Activated naive CD8-positive, alpha-beta T cell treated with anti-CD3 and anti-CD28 coated beads, Interleukin-2, amount 10 ng/mL, durations not matched to agents 7 days and 5 days (primary cell): Measurements from ENCODE around the gene ASIC4. TPM values are rescaled to one million over a fixed set of nuclear protein-coding genes. Genes with fewer than 3 reads are reported as not detected.
A peak's percentile ranks its signal among the peaks of the same experiment; 100 is the strongest.

Experiments
- ATAC-seq: fragments of 150-1000 bp; cut with Tn5 transposase; one replicate; pipeline ENCODE4 v1.10.0; 2021; ENCODE audit warnings: low read depth, moderate library complexity
- POLR2A ChIA-PET: fragments of 350-600 bp; sonication (Branson Sonifier 250); formaldehyde crosslinking; loops from one replicate; lab custom pipeline; 2021; ENCODE audit warnings: antibody characterized with exemption; lab: Charles Lee
- DNase-seq: peaks from one replicate; pipeline ENCODE4 v3.0.0; 2021
- H3K27ac Mint-ChIP-seq: one replicate; pipeline ENCODE4 v1.8.0; 2022; ENCODE audit warnings: mild to moderate bottlenecking, mixed read lengths
- H3K27me3 Mint-ChIP-seq: one replicate; pipeline ENCODE4 v1.8.0; 2022; ENCODE audit warnings: mild to moderate bottlenecking, moderate library complexity, mixed read lengths
- H3K36me3 Mint-ChIP-seq: one replicate; pipeline ENCODE4 v1.8.0; 2021; ENCODE audit warnings: mild to moderate bottlenecking, mixed read lengths
- H3K4me1 Mint-ChIP-seq: one replicate; pipeline ENCODE4 v1.8.0; 2021; ENCODE audit warnings: mixed read lengths
- H3K4me3 Mint-ChIP-seq: one replicate; pipeline ENCODE4 v1.8.0; 2022; ENCODE audit warnings: mild to moderate bottlenecking, moderate library complexity, mixed read lengths
- H3K9me3 Mint-ChIP-seq: one replicate; pipeline ENCODE4 v1.8.0; 2021; ENCODE audit warnings: mixed read lengths
- total RNA-seq, 2 experiments: library from RNA; stranded (reverse); gene quantifications; one replicate each; pipeline ENCODE4 v1.2.3, GENCODE V29; 2021

ASIC4 gene
- total RNA-seq, 2 experiments from 2014 or later: 0.08 to 0.09 TPM

- ATAC-seq (no peak), DNase-seq (no peak)
- Mint-ChIP-seq H3K9me3 (no peaks in the 10 kb centered on the region), H3K4me3 (no peak overlapping the region), H3K4me1 (peaks cover 2% of the 10 kb centered on the region), H3K27ac (no peak overlapping the region), H3K36me3 (no peaks in the 10 kb centered on the region), H3K27me3 (no peaks in the 10 kb centered on the region)
- POLR2A ChIA-PET: interaction anchor here (0.7 kb wide), 1 partner anchor 53 kb away, joined by 3 read pairs; no protein-coding TSS in a partner anchor
Observed at GRCh38 chr2:219474285-219475060, 39.8 kb upstream of the ASIC4 start.

GRCh38 chr2:219475278-219475677 lies 39.0 kb upstream of the ASIC4 start:
- Mint-ChIP-seq H3K36me3 (no peaks in the 10 kb centered on the region), H3K27ac (no peak overlapping the region), H3K9me3 (no peaks in the 10 kb centered on the region), H3K27me3 (no peaks in the 10 kb centered on the region), H3K4me1 (peaks cover 2% of the 10 kb centered on the region), H3K4me3 (no peak overlapping the region)
- POLR2A ChIA-PET: interaction anchor here (0.7 kb wide), 1 partner anchor 52 kb away, joined by 3 read pairs; no protein-coding TSS in a partner anchor
- no peak for DNase-seq
- ATAC-seq: no peak

- Mint-ChIP-seq H3K9me3 (no peaks in the 10 kb centered on the region), H3K27me3 (no peaks in the 10 kb centered on the region), H3K4me1 (peaks cover 2% of the 10 kb centered on the region), H3K4me3 (no peak overlapping the region), H3K36me3 (no peaks in the 10 kb centered on the region), H3K27ac (no peak overlapping the region)
- peak; percentile 77 for DNase-seq
- peak; percentile 67 for ATAC-seq
- POLR2A ChIA-PET: no interaction called here
Observed at GRCh38 chr2:219475697-219476651, 38.3 kb upstream of the ASIC4 start.

- Mint-ChIP-seq H3K36me3 (no peaks in the 10 kb centered on the region), H3K27me3 (no peaks in the 10 kb centered on the region), H3K4me1 (peaks cover 2% of the 10 kb centered on the region), H3K9me3 (no peaks in the 10 kb centered on the region), H3K4me3 (no peak overlapping the region), H3K27ac (no peak overlapping the region)
- ATAC-seq (peak; percentile 13), DNase-seq (no peak)
- POLR2A ChIA-PET: no interaction called here
Observed at GRCh38 chr2:219476652-219477151, 37.6 kb upstream of the ASIC4 start.

GRCh38 chr2:219477179-219477578 lies 37.1 kb upstream of the ASIC4 start:
- no peaks in the 10 kb centered on the region for H3K9me3 Mint-ChIP-seq
- no peak for ATAC-seq
- POLR2A ChIA-PET: no interaction called here

GRCh38 chr2:219477815-219478214 lies 36.5 kb upstream of the ASIC4 start:
- Mint-ChIP-seq H3K27ac (no peak overlapping the region), H3K4me3 (no peak overlapping the region), H3K27me3 (peaks cover 8% of the 10 kb centered on the region), H3K4me1 (peaks cover 2% of the 10 kb centered on the region), H3K36me3 (no peaks in the 10 kb centered on the region), H3K9me3 (no peaks in the 10 kb centered on the region)
- POLR2A ChIA-PET: no interaction called here
- DNase-seq (no peak), ATAC-seq (no peak)

More at GRCh38 chr2:219477179-219477578, 37.1 kb upstream of the ASIC4 start:
- DNase-seq: no peak
- H3K36me3 Mint-ChIP-seq: no peaks in the 10 kb centered on the region
- peaks cover 2% of the 10 kb centered on the region for H3K4me1 Mint-ChIP-seq
- no peak overlapping the region for H3K27ac Mint-ChIP-seq
- no peak overlapping the region for H3K4me3 Mint-ChIP-seq
- H3K27me3 Mint-ChIP-seq: peaks cover 3% of the 10 kb centered on the region

GRCh38 chr2:219478916-219479315 lies 35.4 kb upstream of the ASIC4 start:
- H3K36me3 Mint-ChIP-seq: no peaks in the 10 kb centered on the region
- ATAC-seq: no peak
- DNase-seq: no peak
- H3K4me3 Mint-ChIP-seq: no peak overlapping the region
- POLR2A ChIA-PET: no interaction called here
- peaks cover 3% of the 10 kb centered on the region for H3K4me1 Mint-ChIP-seq
- peaks cover 12% of the 10 kb centered on the region for H3K27me3 Mint-ChIP-seq
- no peak overlapping the region for H3K27ac Mint-ChIP-seq
- no peaks in the 10 kb centered on the region for H3K9me3 Mint-ChIP-seq

- Mint-ChIP-seq H3K27ac (no peak overlapping the region), H3K27me3 (peaks cover 18% of the 10 kb centered on the region)
- no peak for DNase-seq
Observed at GRCh38 chr2:219480004-219480403, 34.3 kb upstream of the ASIC4 start.

GRCh38 chr2:219482674-219483405 lies 31.4 kb upstream of the ASIC4 start:
- POLR2A ChIA-PET: interaction anchor here (1.5 kb wide), 1 partner anchor 9 kb away, joined by 7 read pairs; no protein-coding TSS in a partner anchor
- H3K27me3 Mint-ChIP-seq: peaks cover 36% of the 10 kb centered on the region
- no peaks in the 10 kb centered on the region for H3K36me3 Mint-ChIP-seq
- ATAC-seq (no peak), DNase-seq (no peak)
- no peaks in the 10 kb centered on the region for H3K9me3 Mint-ChIP-seq
- peaks cover 5% of the 10 kb centered on the region for H3K4me1 Mint-ChIP-seq
- H3K4me3 Mint-ChIP-seq: no peak overlapping the region
- H3K27ac Mint-ChIP-seq: no peak overlapping the region

More at GRCh38 chr2:219480004-219480403, 34.3 kb upstream of the ASIC4 start:
- Mint-ChIP-seq H3K4me3 (no peak overlapping the region), H3K9me3 (no peaks in the 10 kb centered on the region), H3K36me3 (no peaks in the 10 kb centered on the region), H3K4me1 (peaks cover 7% of the 10 kb centered on the region)
- ATAC-seq: no peak
- POLR2A ChIA-PET: no interaction called here

- Mint-ChIP-seq H3K9me3 (no peaks in the 10 kb centered on the region), H3K27me3 (peaks cover 36% of the 10 kb centered on the region), H3K36me3 (no peaks in the 10 kb centered on the region), H3K27ac (no peak overlapping the region), H3K4me3 (peak overlapping the region; percentile 13), H3K4me1 (peaks cover 5% of the 10 kb centered on the region)
- POLR2A ChIA-PET: interaction anchor here (1.0 kb wide), 1 partner anchor 96 kb away, joined by 3 read pairs; no protein-coding TSS in a partner anchor
- ATAC-seq (no peak), DNase-seq (no peak)
Observed at GRCh38 chr2:219483451-219484342, 30.6 kb upstream of the ASIC4 start.

GRCh38 chr2:219484343-219485200 lies 29.7 kb upstream of the ASIC4 start:
- ATAC-seq (peak; percentile 21), DNase-seq (peak; percentile 40)
- H3K27me3 Mint-ChIP-seq: peaks cover 36% of the 10 kb centered on the region
- H3K4me1 Mint-ChIP-seq: peaks cover 5% of the 10 kb centered on the region
- POLR2A ChIA-PET: interaction anchor here (1.0 kb wide), 1 partner anchor 97 kb away, joined by 3 read pairs; no protein-coding TSS in a partner anchor
- H3K4me3 Mint-ChIP-seq: peak overlapping the region; percentile 13
- no peaks in the 10 kb centered on the region for H3K9me3 Mint-ChIP-seq
- H3K27ac Mint-ChIP-seq: no peak overlapping the region
- no peaks in the 10 kb centered on the region for H3K36me3 Mint-ChIP-seq
